Measurements from ENCODE around the gene IQCH. TPM values are rescaled to one million over a fixed set of nuclear protein-coding genes. Genes with fewer than 3 reads are reported as not detected.

The IQCH gene
- polyA plus RNA-seq, 2 of the 4 experiments (the other 2 are of a cell fraction): 1.5 to 3.8 TPM

- no peak for FAIRE-seq
- CTCF ChIA-PET: interaction anchor here (5.6 kb wide), 1 partner anchor 11 kb away, joined by 48 read pairs; no protein-coding TSS in a partner anchor
Measured at GRCh38 chr15:67468416-67468815, 213.8 kb downstream of the IQCH start.

GRCh38 chr15:67469680-67470079, 215.1 kb downstream of the IQCH start:
- DNase-seq (ENCODE audit: low read depth in 1 of 2, low spot score in 1 of 2): no peak
- Histone ChIP-seq H3K4me2 (no peak overlapping the region), H3K4me1 (no peaks in the 10 kb centered on the region), H3K9me3 (no peaks in the 10 kb centered on the region), H3K4me3 (no peak overlapping the region), H3K27ac (no peak overlapping the region)
- ChIA-PET POLR2A (no interaction called here), CTCF (interaction anchor here (1.2 to 5.6 kb wide), 2 partner anchors 12 to 362 kb away, joined by 3 to 48 read pairs; no protein-coding TSS in a partner anchor)
- 56% methylated on average over 3 of the region's 3 CpGs for WGBS (ENCODE audit: missing lambda C conversion rate)
- no peak for FAIRE-seq
- no peak for ATAC-seq
- no peak for TF ChIP-seq SMC3 (IDR thresholded peaks at IDR 0.05)
- TF ChIP-seq RAD21 (conservative IDR thresholded peaks at IDR 0.05 in 1 of 2, IDR thresholded peaks at IDR 0.05 in 1 of 2): no peak
- TF ChIP-seq TFCP2L1 (CRISPR knock-in tag; IDR thresholded peaks at IDR 0.05): no peak
- TF ChIP-seq RARB (CRISPR knock-in tag; IDR thresholded peaks at IDR 0.05): no peak
- no peak for TF ChIP-seq HEYL (CRISPR knock-in tag; IDR thresholded peaks at IDR 0.05)
- no peak for TF ChIP-seq HDAC2 (IDR thresholded peaks at IDR 0.05)
- no peak for TF ChIP-seq PHF8 (IDR thresholded peaks at IDR 0.05; ENCODE audit: borderline replicate concordance, low read depth)
- TF ChIP-seq REST (IDR thresholded peaks at IDR 0.05): no peak
- no peak for TF ChIP-seq CHD2 (IDR thresholded peaks at IDR 0.05; ENCODE audit: low read length, partially characterized antibody)

More at GRCh38 chr15:67468416-67468815, 213.8 kb downstream of the IQCH start:
- Histone ChIP-seq H3K4me2 (no peak overlapping the region), H3K4me3 (no peak overlapping the region), H3K9me3 (no peaks in the 10 kb centered on the region), H3K27ac (no peak overlapping the region), H3K4me1 (no peaks in the 10 kb centered on the region)
- no peak for DNase-seq (ENCODE audit: low read depth in 1 of 2, low spot score in 1 of 2)
- no peak for ATAC-seq
- WGBS (ENCODE audit: missing lambda C conversion rate): 88% methylated on average over 3 of the region's 3 CpGs
- POLR2A ChIA-PET: no interaction called here
- TF ChIP-seq CEBPB (IDR thresholded peaks at IDR 0.05) (no peak), E2F6 (IDR thresholded peaks at IDR 0.05; ENCODE audit: borderline replicate concordance, low read depth) (no peak), SMC3 (IDR thresholded peaks at IDR 0.05) (no peak), HOXB13 (CRISPR knock-in tag; IDR thresholded peaks at IDR 0.05; ENCODE audit: low read depth) (no peak), RNF2 (IDR thresholded peaks at IDR 0.05; ENCODE audit: borderline replicate concordance, low read depth) (no peak), TP53 (CRISPR knock-in tag; IDR thresholded peaks at IDR 0.05) (no peak), REST (IDR thresholded peaks at IDR 0.05) (no peak), ZSCAN20 (CRISPR knock-in tag; IDR thresholded peaks at IDR 0.05) (no peak), ZNF302 (CRISPR knock-in tag; IDR thresholded peaks at IDR 0.05) (no peak), NPAS2 (CRISPR knock-in tag; IDR thresholded peaks at IDR 0.05; ENCODE audit: borderline replicate concordance) (no peak), BHLHE40 (IDR thresholded peaks at IDR 0.05; ENCODE audit: low read depth, low read length) (no peak), TFCP2L1 (CRISPR knock-in tag; IDR thresholded peaks at IDR 0.05) (no peak), ELK1 (IDR thresholded peaks at IDR 0.05; ENCODE audit: low read depth, low read length) (no peak), MAZ (IDR thresholded peaks at IDR 0.05; ENCODE audit: borderline replicate concordance, low read depth, low read length) (no peak), ZC3H11A (IDR thresholded peaks at IDR 0.05) (no peak)
- TF ChIP-seq, protein P1, sequence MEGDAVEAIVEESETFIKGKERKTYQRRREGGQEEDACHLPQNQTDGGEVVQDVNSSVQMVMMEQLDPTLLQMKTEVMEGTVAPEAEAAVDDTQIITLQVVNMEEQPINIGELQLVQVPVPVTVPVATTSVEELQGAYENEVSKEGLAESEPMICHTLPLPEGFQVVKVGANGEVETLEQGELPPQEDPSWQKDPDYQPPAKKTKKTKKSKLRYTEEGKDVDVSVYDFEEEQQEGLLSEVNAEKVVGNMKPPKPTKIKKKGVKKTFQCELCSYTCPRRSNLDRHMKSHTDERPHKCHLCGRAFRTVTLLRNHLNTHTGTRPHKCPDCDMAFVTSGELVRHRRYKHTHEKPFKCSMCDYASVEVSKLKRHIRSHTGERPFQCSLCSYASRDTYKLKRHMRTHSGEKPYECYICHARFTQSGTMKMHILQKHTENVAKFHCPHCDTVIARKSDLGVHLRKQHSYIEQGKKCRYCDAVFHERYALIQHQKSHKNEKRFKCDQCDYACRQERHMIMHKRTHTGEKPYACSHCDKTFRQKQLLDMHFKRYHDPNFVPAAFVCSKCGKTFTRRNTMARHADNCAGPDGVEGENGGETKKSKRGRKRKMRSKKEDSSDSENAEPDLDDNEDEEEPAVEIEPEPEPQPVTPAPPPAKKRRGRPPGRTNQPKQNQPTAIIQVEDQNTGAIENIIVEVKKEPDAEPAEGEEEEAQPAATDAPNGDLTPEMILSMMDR (IDR thresholded peaks at IDR 0.05): no peak

Measured in A549 (cell line).